HEK293 (cell line): ENCODE data around the gene INPP5D.

Source experiments
- CTCF ChIA-PET: fragments of 350-600 bp; formaldehyde crosslinking; extraction: SDS; loops from one replicate; lab custom pipeline; 2021; ENCODE audit warnings: antibody characterized with exemption; lab: Yijun Ruan, JAX
- POLR2A ChIA-PET: fragments of 300-600 bp; formaldehyde crosslinking; extraction: SDS; loops from one replicate; lab custom pipeline; 2020; ENCODE audit warnings: antibody characterized with exemption, inconsistent platforms; lab: Yijun Ruan, JAX
- H3K27ac ChIP-seq: fragments of 200-500 bp; sonication (Bioruptor generic); 2 replicates; pipeline ENCODE4 v1.5.1; 2014; ENCODE audit warnings: low read depth, low read length, control low read depth, inconsistent platforms; ENCODE audit errors: extremely low read depth
- H3K36me3 ChIP-seq, 2 experiments: fragments of 200-500 bp in 1 of 2; sonication (Bioruptor generic) in 1 of 2; 1 replicate in 1 of 2; 2 replicates in 1 of 2; pipeline ENCODE4 v1.5.1; 2014 to 2017; ENCODE audit warnings: inconsistent platforms in 2 of 2, low read length in 2 of 2; ENCODE audit not compliant: control insufficient read depth in 2 of 2, insufficient read depth in 1 of 2
- H3K4me1 ChIP-seq: fragments of 200-500 bp; sonication (Bioruptor generic); 2 replicates; pipeline ENCODE4 v1.5.1; 2014; ENCODE audit warnings: mild to moderate bottlenecking, low read length, inconsistent platforms; ENCODE audit not compliant: control insufficient read depth, insufficient read depth
- H3K4me3 ChIP-seq: 2 replicates; pipeline ENCODE4 v1.5.1; 2011; ENCODE audit warnings: low read depth, mild to moderate bottlenecking, control low read depth, low read length, moderate library complexity
- H3K9me3 ChIP-seq: fragments of 200-500 bp; sonication (Bioruptor generic); 2 replicates; pipeline ENCODE4 v1.5.1; 2014; ENCODE audit warnings: low read depth, low read length, inconsistent platforms; ENCODE audit not compliant: control insufficient read depth, insufficient read depth
- FEZF1 ChIP-seq: fragments of 450-650 bp; formaldehyde crosslinking; IDR thresholded peaks from 2 replicates; pipeline ENCODE4 v1.5.1; 2016; ENCODE audit warnings: missing biosample characterization, missing genetic modification characterization
- INSM2 ChIP-seq: fragments of 450-650 bp; formaldehyde crosslinking; IDR thresholded peaks from 2 replicates; pipeline ENCODE4 v1.5.1; 2016; ENCODE audit warnings: missing biosample characterization, missing genetic modification characterization
- MEIS1 ChIP-seq: sonication (generic); formaldehyde crosslinking; IDR thresholded peaks from 2 replicates; pipeline ENCODE4 v1.8.1; 2022; ENCODE audit warnings: missing genetic modification reagents, mild to moderate bottlenecking, borderline replicate concordance
- REPIN1 ChIP-seq: fragments of 450-650 bp; formaldehyde crosslinking; IDR thresholded peaks from 2 replicates; pipeline ENCODE4 v1.5.1; 2017; ENCODE audit warnings: missing biosample characterization, missing genetic modification characterization, low read depth
- TRIM28 ChIP-seq: IDR thresholded peaks from 2 replicates; pipeline ENCODE4 v1.6.1; 2011; ENCODE audit warnings: low read length, control low read depth, borderline replicate concordance
- ZBTB17 ChIP-seq: fragments of 450-650 bp; formaldehyde crosslinking; IDR thresholded peaks from 2 replicates; pipeline ENCODE4 v1.5.1; 2016; ENCODE audit warnings: missing biosample characterization, missing genetic modification characterization
- ZNF221 ChIP-seq: fragments of 450-650 bp; formaldehyde crosslinking; IDR thresholded peaks from 2 replicates; pipeline ENCODE4 v1.5.1; 2017; ENCODE audit warnings: missing biosample characterization, missing genetic modification characterization, borderline replicate concordance
- ZNF292 ChIP-seq: fragments of 450-650 bp; formaldehyde crosslinking; IDR thresholded peaks from 2 replicates; pipeline ENCODE4 v1.5.1; 2016; ENCODE audit warnings: low read depth, missing biosample characterization, missing genetic modification characterization, borderline replicate concordance
- ZNF350 ChIP-seq: fragments of 450-650 bp; formaldehyde crosslinking; IDR thresholded peaks from 2 replicates; pipeline ENCODE4 v1.5.0; 2017; ENCODE audit warnings: missing biosample characterization, mild to moderate bottlenecking, missing genetic modification characterization
- ZNF366 ChIP-seq: fragments of 450-650 bp; formaldehyde crosslinking; conservative IDR thresholded peaks from 2 replicates; pipeline ENCODE4 v1.5.1; 2016; ENCODE audit warnings: missing biosample characterization, missing genetic modification characterization
- ZNF416 ChIP-seq: fragments of 450-650 bp; formaldehyde crosslinking; IDR thresholded peaks from 2 replicates; pipeline ENCODE4 v1.5.1; 2016; ENCODE audit warnings: missing biosample characterization, missing genetic modification characterization
- ZNF449 ChIP-seq: fragments of 450-650 bp; formaldehyde crosslinking; IDR thresholded peaks from 2 replicates; pipeline ENCODE4 v1.5.1; 2017; ENCODE audit warnings: missing biosample characterization, mild to moderate bottlenecking, missing genetic modification characterization, moderate library complexity
- ZNF510 ChIP-seq: fragments of 450-650 bp; formaldehyde crosslinking; IDR thresholded peaks from 2 replicates; pipeline ENCODE4 v1.5.1; 2018; ENCODE audit warnings: mild to moderate bottlenecking, missing genetic modification characterization, missing biosample characterization; ENCODE audit not compliant: insufficient replicate concordance
- ZSCAN16 ChIP-seq: fragments of 450-650 bp; formaldehyde crosslinking; IDR thresholded peaks from 2 replicates; pipeline ENCODE4 v1.5.1; 2016; ENCODE audit warnings: missing biosample characterization, missing genetic modification characterization
- ZSCAN30 ChIP-seq: fragments of 450-650 bp; IDR thresholded peaks from 2 replicates; pipeline ENCODE4 v1.5.1; 2018; ENCODE audit warnings: missing biosample characterization, mild to moderate bottlenecking, missing genetic modification characterization, moderate library complexity
- TF ChIP-seq, protein P1 (sequence below): fragments of 450-650 bp; formaldehyde crosslinking; IDR thresholded peaks from 2 replicates; pipeline ENCODE4 v1.5.1; 2016; ENCODE audit warnings: missing biosample characterization, missing genetic modification characterization
- TF ChIP-seq, protein P2 (sequence below): fragments of 450-650 bp; formaldehyde crosslinking; conservative IDR thresholded peaks from 2 replicates; pipeline ENCODE4 v1.5.1; 2016; ENCODE audit warnings: low read depth, missing biosample characterization, missing genetic modification characterization
- TF ChIP-seq, protein P3 (sequence below): fragments of 450-650 bp; IDR thresholded peaks from 2 replicates; pipeline ENCODE4 v1.5.1; 2018; ENCODE audit warnings: missing biosample characterization, mild to moderate bottlenecking, missing genetic modification characterization

INPP5D gene

DNA sequence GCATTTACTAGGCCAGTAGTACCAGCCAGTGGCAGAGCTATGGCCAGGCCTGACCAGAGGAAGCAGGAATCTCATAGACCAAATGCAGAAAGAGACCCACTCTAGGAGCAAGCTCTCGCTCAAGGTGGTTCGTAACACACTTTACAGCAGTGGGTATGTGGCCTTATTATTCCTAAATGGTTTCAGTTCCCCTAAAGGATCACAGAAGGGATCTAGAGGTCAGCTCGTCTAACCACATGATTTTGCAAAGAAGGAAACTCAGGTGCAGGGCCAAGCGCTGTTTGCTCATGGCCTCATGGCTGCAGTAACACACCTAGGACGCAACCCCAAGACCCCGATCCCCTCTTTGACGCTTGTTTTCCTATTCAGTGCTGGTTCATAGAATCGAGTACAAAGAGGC is 125.8 kb downstream of the INPP5D start:
- CTCF ChIA-PET: no interaction called here
- H3K27ac ChIP-seq: no peak overlapping the region

DNA sequence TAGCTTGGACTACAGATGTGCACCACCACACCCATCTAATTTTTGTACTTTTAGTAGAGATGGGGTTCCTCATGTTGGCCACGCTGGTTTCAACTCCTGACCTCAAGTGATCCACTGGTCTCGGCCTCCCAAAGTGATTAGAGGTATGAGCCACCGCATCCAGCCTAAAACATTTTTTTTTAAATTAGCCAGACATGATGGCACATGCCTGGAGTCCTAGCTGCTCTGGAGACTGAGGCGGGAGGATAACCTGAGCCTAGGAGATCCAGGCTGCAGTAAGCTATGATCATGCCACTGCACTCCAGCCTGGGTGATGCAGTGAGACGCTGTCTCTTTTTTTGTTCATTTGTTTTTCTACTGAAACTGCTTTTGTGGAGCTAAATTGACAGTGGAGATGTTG is 126.7 kb downstream of the INPP5D start:
- H3K27ac ChIP-seq: no peak overlapping the region
- ChIA-PET POLR2A (no interaction called here), CTCF (interaction anchor here (0.7 kb wide), 1 partner anchor 327 kb away, joined by 4 read pairs; no protein-coding TSS in a partner anchor)
- peaks cover 0 to 23% of the 10 kb centered on the region in 2 experiments; a peak in 1 of 3 replicates for H3K36me3 ChIP-seq
- no peaks in the 10 kb centered on the region for H3K4me1 ChIP-seq
- no peaks in the 10 kb centered on the region for H3K9me3 ChIP-seq
- H3K4me3 ChIP-seq: no peak overlapping the region
- TF ChIP-seq ZBTB17 (tag by site-specific recombination): no peak
- TF ChIP-seq TRIM28: no peak
- TF ChIP-seq ZSCAN30: no peak
- no peak for TF ChIP-seq ZNF416 (tag by site-specific recombination)
- TF ChIP-seq, protein P1, sequence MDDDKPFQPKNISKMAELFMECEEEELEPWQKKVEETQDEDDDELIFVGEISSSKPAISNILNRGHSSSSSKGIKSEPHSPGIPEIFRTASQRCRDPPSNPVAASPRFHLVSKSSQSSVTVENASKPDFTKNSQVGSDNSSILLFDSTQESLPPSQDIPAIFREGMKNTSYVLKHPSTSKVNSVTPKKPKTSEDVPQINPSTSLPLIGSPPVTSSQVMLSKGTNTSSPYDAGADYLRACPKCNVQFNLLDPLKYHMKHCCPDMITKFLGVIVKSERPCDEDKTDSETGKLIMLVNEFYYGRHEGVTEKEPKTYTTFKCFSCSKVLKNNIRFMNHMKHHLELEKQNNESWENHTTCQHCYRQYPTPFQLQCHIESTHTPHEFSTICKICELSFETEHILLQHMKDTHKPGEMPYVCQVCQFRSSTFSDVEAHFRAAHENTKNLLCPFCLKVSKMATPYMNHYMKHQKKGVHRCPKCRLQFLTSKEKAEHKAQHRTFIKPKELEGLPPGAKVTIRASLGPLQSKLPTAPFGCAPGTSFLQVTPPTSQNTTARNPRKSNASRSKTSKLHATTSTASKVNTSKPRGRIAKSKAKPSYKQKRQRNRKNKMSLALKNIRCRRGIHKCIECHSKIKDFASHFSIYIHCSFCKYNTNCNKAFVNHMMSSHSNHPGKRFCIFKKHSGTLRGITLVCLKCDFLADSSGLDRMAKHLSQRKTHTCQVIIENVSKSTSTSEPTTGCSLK (tag by site-specific recombination): no peak
- TF ChIP-seq, protein P2, sequence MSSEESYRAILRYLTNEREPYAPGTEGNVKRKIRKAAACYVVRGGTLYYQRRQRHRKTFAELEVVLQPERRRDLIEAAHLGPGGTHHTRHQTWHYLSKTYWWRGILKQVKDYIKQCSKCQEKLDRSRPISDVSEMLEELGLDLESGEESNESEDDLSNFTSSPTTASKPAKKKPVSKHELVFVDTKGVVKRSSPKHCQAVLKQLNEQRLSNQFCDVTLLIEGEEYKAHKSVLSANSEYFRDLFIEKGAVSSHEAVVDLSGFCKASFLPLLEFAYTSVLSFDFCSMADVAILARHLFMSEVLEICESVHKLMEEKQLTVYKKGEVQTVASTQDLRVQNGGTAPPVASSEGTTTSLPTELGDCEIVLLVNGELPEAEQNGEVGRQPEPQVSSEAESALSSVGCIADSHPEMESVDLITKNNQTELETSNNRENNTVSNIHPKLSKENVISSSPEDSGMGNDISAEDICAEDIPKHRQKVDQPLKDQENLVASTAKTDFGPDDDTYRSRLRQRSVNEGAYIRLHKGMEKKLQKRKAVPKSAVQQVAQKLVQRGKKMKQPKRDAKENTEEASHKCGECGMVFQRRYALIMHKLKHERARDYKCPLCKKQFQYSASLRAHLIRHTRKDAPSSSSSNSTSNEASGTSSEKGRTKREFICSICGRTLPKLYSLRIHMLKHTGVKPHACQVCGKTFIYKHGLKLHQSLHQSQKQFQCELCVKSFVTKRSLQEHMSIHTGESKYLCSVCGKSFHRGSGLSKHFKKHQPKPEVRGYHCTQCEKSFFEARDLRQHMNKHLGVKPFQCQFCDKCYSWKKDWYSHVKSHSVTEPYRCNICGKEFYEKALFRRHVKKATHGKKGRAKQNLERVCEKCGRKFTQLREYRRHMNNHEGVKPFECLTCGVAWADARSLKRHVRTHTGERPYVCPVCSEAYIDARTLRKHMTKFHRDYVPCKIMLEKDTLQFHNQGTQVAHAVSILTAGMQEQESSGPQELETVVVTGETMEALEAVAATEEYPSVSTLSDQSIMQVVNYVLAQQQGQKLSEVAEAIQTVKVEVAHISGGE (tag by site-specific recombination): no peak
- no peak for TF ChIP-seq MEIS1 (CRISPR knock-in tag)
- TF ChIP-seq, protein P3, sequence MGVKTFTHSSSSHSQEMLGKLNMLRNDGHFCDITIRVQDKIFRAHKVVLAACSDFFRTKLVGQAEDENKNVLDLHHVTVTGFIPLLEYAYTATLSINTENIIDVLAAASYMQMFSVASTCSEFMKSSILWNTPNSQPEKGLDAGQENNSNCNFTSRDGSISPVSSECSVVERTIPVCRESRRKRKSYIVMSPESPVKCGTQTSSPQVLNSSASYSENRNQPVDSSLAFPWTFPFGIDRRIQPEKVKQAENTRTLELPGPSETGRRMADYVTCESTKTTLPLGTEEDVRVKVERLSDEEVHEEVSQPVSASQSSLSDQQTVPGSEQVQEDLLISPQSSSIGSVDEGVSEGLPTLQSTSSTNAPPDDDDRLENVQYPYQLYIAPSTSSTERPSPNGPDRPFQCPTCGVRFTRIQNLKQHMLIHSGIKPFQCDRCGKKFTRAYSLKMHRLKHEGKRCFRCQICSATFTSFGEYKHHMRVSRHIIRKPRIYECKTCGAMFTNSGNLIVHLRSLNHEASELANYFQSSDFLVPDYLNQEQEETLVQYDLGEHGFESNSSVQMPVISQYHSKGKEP: no peak
- no peak for TF ChIP-seq REPIN1 (tag by site-specific recombination)
- no peak for TF ChIP-seq ZNF292 (tag by site-specific recombination)
- no peak for TF ChIP-seq INSM2 (tag by site-specific recombination)
- TF ChIP-seq ZNF366 (tag by site-specific recombination): no peak
- no peak for TF ChIP-seq ZNF449 (tag by site-specific recombination)
- no peak for TF ChIP-seq ZSCAN16 (tag by site-specific recombination)
- TF ChIP-seq ZNF350 (tag by site-specific recombination): no peak

More for the DNA sequence above, 125.8 kb downstream of the INPP5D start:
- Histone ChIP-seq H3K4me3 (no peak overlapping the region), H3K36me3 (peaks cover 0 to 23% of the 10 kb centered on the region in 2 experiments; a peak in 1 of 3 replicates), H3K4me1 (no peaks in the 10 kb centered on the region), H3K9me3 (no peaks in the 10 kb centered on the region)
- TF ChIP-seq FEZF1 (tag by site-specific recombination) (no peak), ZNF221 (no peak), ZNF510 (tag by site-specific recombination) (no peak)
- TF ChIP-seq, protein P2 (tag by site-specific recombination): no peak
- POLR2A ChIA-PET: no interaction called here
